T1000 (cell line): ENCODE measurements around the gene FRMPD1.
"Not testable (repeated sequence)": the region's sequence is repeated elsewhere in the genome, so short reads cannot be mapped to it uniquely, and the experiment has no call there.

ENCODE experiments used
- DNase-seq: peaks from one replicate; lab custom pipeline; 2025; ENCODE audit warnings: mixed read lengths; lab: John Stamatoyannopoulos, UW

The FRMPD1 gene

GRCh38 chr9:37650873-37651768 is at the start of gene FRMPD1:
Gene FRMPD1, plus strand, starts transcription at chr9:37650954. Its CDS starts 41,688 bp downstream, at chr9:37692642.
- peak; percentile 2 for DNase-seq

DNA sequence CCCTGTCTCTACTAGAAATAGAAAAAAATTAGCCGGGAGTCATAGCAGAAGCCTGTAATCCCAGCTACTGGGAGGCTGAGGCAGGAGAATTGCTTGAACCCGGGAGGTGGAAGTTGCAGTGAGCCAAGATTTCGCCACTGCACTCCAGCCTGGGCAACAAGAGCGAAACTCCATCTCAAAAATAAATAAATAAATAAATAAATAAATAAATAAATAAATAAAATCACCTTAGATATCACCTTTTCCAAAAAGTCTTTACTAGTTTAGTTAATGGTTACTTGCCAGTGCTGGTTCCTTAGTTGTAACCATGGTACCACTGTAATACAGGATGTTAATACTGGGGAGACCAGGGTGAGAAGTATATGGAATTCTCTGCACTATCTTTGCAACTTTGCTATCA is 48.7 kb upstream of the FRMPD1 start:
- DNase-seq: not testable (repeated sequence)

- DNase-seq: no peak
These were observed 47.9 kb upstream of the FRMPD1 start for GRCh38 chr9:37602817-37603216.

GRCh38 chr9:37604296-37604695 is 46.5 kb upstream of the FRMPD1 start:
- DNase-seq: no peak

GRCh38 chr9:37608250-37608649 is 42.5 kb upstream of the FRMPD1 start:
- DNase-seq: no peak

- DNase-seq: no peak
These were observed 40.9 kb upstream of the FRMPD1 start for GRCh38 chr9:37609735-37610397.

DNA sequence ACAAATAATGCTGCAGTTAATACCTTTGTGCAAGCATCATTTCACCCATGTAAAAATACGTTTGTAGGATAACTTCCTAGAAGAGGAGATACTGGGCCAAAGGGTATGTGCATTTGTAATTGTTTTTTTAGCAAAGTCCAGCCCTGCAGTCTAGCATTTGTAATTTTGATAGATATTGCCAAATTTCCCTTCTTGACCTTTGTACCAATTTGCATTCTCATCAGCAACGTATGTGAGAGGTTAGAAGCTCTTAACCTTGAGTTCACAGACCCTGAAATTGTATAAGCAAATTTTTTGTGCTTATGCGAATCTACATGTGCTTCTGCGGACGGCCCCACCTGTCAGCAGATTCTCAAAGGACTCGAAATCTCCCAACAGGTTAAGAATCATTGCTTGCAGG is 39.7 kb upstream of the FRMPD1 start:
- no peak for DNase-seq

DNA sequence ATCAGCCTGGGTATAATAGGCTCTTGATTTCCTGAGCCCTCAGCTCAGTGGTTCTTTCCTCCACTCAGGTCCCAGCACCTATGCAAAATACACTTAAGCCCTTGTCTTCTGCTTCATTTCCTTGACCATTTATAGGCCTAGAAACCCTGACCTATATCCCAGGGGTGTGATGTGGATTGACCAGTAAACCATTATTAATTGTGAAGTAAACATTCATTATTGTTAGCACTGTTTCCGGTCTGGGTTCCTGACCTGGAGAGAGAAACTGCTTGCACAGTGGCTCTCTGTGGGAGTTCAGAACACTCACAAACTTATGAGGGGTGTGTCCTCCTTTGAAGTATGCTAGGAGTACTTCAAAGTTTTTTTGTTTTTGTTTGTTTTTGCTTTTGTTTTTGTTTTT is 38.8 kb upstream of the FRMPD1 start:
- DNase-seq: no peak

GRCh38 chr9:37617161-37617560 is 33.6 kb upstream of the FRMPD1 start:
- no peak for DNase-seq

DNA sequence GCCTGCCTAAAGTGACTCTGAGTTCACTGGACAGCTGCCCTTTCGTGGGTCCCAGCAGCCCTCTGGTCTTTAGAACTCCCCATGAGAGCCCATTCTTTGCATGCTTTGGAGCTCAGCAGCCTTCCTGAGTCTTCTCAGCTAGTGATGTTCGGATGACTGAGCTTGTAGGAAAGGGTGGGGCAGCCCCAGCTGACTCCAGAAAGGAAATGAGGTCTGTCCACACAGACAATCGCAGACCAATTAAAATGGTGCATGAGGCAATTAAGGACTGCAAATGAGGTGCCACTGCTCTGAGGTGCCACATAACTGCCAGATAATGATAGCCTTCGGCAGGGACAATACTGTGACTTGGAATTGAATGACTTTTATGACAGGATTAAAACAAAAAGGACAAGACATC is 32.9 kb upstream of the FRMPD1 start:
- DNase-seq: no peak

DNA sequence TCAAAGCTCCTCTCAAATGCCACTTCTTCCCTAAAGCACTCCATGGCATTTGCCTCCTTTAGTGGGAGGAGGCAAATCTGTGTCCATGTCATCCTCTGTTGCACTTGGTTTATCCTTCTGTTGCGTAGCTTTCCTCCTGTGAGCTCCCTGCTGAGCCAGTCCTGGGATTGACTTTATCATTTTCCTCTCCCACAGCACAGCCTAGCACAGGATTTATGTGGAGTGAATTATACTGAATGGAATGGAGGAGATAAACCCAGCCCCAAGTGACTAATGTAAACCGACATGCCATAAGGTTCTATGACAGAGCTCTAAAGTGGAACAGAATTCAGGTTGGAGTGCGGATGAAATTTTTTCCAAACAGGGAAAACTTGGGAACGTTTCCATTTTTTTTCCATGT is 31.9 kb upstream of the FRMPD1 start:
- no peak for DNase-seq

DNA sequence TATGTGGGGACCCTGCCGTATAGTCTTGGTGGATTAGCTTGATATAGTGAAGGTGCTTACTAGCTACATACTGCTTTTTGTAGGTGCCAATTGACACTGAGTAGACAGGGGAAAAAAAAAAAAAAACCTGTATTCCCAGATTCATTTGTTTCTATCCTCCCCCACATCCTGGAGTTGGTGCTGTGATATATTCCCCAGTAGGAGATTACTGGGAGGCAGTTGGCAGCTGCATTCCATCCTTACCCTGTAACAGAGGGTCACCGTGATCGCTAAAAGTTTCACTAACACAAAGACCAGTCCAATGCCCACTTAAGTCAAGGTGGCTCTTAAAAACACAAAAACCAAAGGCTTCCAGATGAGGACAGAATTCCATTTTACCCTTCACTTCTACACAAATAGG is 30.9 kb upstream of the FRMPD1 start:
- no peak for DNase-seq

GRCh38 chr9:37620396-37620795 is 30.4 kb upstream of the FRMPD1 start:
- DNase-seq: no peak

DNA sequence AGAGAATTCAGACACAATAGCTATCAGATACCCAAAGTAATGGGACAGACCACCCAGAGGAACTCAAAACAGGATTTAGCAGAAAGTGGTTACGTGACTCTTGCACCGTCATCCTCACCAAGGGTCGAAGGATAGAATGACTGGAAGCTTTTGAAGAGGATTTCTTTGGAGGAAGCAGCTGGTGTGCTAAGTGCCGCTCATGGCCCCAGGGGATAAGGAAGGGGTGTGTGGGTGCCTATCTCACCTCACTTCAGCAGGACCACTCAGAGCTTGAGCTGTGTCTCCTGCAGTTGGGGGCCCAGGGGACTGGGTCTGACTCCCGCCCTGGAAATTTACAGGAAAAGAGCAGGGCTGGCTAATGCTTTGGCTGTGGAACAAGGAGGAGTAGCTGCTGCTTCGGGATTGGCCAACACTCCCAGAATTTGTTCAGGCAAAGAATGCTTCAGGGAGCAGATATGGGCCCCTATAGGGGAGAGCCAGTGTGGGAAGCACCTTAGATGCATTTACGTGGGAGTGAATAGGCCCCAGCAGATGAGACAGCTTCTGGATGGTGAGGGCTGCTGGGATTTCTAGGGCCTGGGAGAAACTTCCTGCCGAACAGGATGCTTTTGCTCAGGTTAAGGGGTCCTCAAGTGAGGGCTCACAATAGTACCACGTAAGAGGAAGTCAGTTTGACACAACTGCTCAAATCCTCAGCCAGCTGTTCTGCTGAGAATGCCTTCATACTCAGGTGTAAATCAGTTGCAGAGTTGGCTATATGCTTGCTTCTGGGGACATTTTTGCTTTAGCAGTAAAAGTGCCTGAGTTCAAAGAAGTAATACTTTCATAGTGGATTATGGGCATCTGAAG is 29.3 kb upstream of the FRMPD1 start:
- DNase-seq: no peak

GRCh38 chr9:37622462-37622861 is 28.3 kb upstream of the FRMPD1 start:
- no peak for DNase-seq

DNA sequence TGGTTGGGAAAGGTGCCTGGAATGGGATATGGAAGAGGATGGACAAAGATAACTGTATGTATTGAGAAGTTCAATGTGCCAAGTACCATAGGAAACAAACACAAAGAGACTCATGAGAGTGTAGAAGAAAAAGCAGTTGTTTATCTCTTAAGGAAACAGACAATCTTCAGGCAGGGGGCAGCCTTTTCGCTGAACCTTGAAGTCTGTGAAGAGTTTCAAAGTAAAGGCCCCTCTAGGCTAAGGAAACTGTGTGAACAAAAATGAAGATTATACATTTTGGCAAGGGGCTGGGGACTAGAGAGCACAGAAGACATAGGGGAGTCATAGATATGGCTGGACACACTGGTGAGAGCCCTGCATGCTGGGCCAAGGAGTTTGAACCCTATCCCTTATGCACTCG is 27.5 kb upstream of the FRMPD1 start:
- DNase-seq: no peak

DNA sequence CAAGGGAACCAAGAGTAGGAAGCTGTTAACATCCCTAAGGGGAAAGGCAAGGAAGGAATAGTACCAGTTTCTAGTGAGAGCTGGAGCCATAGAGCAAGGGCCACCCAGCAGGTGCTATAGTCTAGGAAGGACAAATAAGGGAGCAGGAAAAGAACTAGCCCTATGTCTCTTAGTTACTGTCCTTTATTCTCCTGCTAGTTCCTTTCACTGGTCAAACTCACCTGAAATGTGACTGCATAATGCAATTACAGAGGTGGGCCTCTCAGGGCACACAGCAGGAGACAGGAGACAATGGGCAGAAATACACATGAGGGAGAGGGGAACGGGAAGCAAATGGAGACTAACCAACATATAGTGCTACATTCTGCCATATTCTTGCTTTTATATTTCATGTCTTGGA is 26.7 kb upstream of the FRMPD1 start:
- no peak for DNase-seq

DNA sequence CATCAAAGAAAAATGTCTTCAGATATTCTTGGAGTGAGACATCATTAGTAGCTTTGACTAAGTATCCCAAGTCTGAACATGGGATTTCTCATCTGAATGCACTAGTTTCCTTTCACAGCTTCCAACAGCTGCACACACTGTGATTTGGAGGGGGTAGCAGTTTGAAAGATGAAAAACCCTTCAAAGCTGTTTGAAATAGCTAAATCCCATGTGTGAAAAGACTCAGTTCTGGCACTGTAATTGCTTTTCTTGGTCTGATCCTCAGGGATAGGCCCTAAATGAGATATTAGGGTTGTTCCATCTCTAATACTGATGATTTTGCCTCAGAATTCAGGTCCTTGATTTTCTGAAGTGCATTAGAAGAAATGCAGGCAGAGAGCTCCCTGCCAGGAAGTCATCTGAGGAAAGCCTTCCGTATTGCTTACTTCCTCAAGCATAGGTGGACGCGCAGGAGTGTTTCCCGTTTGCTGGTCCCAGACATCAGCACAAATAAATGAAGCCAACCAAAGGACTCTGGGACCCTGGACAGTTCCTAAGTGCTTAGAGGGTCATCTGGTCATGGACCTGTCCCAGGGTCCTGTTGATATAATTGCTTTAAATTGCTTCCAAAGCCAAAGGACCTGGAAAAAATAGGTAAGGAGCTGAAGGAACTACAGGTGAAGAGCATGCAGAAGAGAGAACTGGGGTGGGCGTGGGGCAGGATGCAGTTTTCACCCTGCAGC is 25.6 kb upstream of the FRMPD1 start:
- no peak for DNase-seq

DNA sequence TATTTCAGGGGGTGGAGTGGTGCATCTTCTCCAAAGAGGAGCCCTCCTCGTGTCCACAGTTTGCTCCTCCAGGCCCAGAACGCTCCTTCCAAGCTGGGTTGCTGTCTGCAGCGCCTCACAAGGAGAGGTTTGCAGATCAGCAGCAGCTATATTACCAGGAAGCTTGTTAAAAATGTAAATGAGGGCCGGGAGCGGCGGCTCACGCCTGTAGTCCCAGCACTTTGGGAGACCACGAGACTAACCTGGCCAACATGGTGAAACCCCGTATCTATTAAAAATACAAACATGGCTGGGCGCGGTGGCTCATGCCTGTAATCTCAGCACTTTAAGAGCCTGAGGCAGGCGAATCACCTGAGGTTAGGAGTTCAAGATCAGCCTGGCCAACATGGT is 25.0 kb upstream of the FRMPD1 start:
- no peak for DNase-seq

DNA sequence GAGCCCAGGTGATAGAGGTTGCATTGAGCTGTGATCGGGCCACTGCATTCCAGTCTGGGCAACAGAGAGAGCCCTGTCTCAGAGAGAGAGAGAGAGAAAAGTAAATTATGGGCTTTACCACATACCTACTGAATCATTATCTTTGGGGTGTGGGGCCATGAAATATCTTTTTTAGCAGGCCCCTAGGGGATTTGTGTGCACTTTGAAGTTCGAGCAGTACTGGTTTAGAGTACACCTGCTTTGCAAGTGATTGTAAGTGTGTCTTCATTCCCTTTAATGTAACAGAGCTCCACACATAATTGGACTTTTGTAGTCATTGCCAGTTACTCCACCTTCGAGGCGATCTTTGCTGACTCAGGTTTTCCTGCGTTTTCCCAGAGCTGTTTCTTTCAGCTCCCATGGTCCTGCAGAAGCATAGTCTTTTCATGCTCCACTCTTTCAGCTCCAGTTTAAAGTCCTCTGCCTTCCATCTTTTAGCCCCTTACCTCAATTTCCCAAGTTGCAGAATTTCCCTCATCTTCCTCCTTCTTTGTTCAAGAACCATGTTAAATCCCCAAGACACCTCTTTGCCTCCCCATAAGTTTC is 24.0 kb upstream of the FRMPD1 start:
- no peak for DNase-seq

- DNase-seq: no peak
These were observed 18.3 kb upstream of the FRMPD1 start for GRCh38 chr9:37632479-37632878.

GRCh38 chr9:37635808-37636207 is 14.9 kb upstream of the FRMPD1 start:
- no peak for DNase-seq
